B cell (primary cell): ENCODE data around the gene RAB3IL1. TPM values are rescaled to one million over a fixed set of nuclear protein-coding genes. Genes with fewer than 3 reads are reported as not detected.

Experiments
- ATAC-seq: fragments of 200-7000 bp; cut with Tn5 transposase; one replicate; pipeline ENCODE4 v1.10.0; 2021; ENCODE audit warnings: low read depth, mild to moderate bottlenecking, moderate number of reproducible peaks, moderate library complexity
- CTCF ChIA-PET: fragments of 350-600 bp; sonication (Branson Sonifier 250); formaldehyde crosslinking; loops from one replicate; lab custom pipeline; 2021; ENCODE audit warnings: antibody characterized with exemption, inconsistent platforms; lab: Charles Lee
- POLR2A ChIA-PET: fragments of 350-600 bp; sonication (Branson Sonifier 250); formaldehyde crosslinking; loops from one replicate; lab custom pipeline; 2021; ENCODE audit warnings: antibody characterized with exemption; lab: Charles Lee
- DNase-seq: peaks from one replicate; pipeline ENCODE4 v3.0.0; 2013
- H2AFZ ChIP-seq: 2 replicates; pipeline ENCODE4 v1.6.1; 2012; ENCODE audit warnings: mild to moderate bottlenecking, low read depth, low read length; ENCODE audit not compliant: insufficient read depth, poor library complexity, severe bottlenecking
- H3K27ac ChIP-seq, 2 donors: 1 replicate in 1 of 2; 2 replicates in 1 of 2; pipeline ENCODE4 v1.5.1; 2012 to 2013; ENCODE audit warnings: low read length in 2 of 2, mild to moderate bottlenecking in 2 of 2, moderate library complexity in 1 of 2
- H3K27me3 ChIP-seq, 4 experiments: fragments of 200-600 bp in 1 of 4; sonication (generic) in 1 of 4; replicated peaks in 1 of 4; 1 replicate in 2 of 4; 2 replicates in 2 of 4; pipeline versions ENCODE4 v1.6.1 to v1.7.0; 2013 to 2016; ENCODE audit warnings: low read length in 3 of 4, mild to moderate bottlenecking in 2 of 4, mixed read lengths in 1 of 4, moderate library complexity in 1 of 4; ENCODE audit not compliant: insufficient read depth in 4 of 4, control insufficient read depth in 3 of 4; ENCODE audit errors: control extremely low read depth in 1 of 4
- H3K36me3 ChIP-seq, 2 experiments: replicated peaks in 1 of 2; 1 replicate in 1 of 2; 2 replicates in 1 of 2; pipeline versions ENCODE4 v1.6.1 to v1.7.1; 2013; ENCODE audit warnings: low read length in 1 of 2; ENCODE audit not compliant: insufficient read depth in 2 of 2, control insufficient read depth in 1 of 2; ENCODE audit errors: control extremely low read depth in 1 of 2, extremely low read depth in 1 of 2
- H3K4me1 ChIP-seq, 2 donors: fragments of 200-600 bp in 1 of 2; sonication (generic) in 1 of 2; 1 replicate in 1 of 2; 2 replicates in 1 of 2; pipeline versions ENCODE4 v1.5.1 to v1.6.1; 2013 to 2017; ENCODE audit warnings: low read length in 2 of 2; ENCODE audit not compliant: control insufficient read depth in 2 of 2, insufficient read depth in 2 of 2
- H3K4me2 ChIP-seq: replicated peaks from 2 replicates; pipeline ENCODE3; 2012; ENCODE audit warnings: mild to moderate bottlenecking, low read depth, low read length; ENCODE audit not compliant: poor library complexity, severe bottlenecking
- H3K4me3 ChIP-seq, 5 experiments: fragments of 200-600 bp in 1 of 5; sonication (generic) in 1 of 5; 1 replicate in 3 of 5; 2 replicates in 2 of 5; pipeline versions ENCODE4 v1.5.1 to v1.7.0; 2011 to 2016; ENCODE audit warnings: low read length in 4 of 5, mild to moderate bottlenecking in 4 of 5, low read depth in 2 of 5, control low read depth in 1 of 5, moderate library complexity in 1 of 5; ENCODE audit not compliant: insufficient read depth in 1 of 5; ENCODE audit errors: control extremely low read depth in 1 of 5, extremely low read depth in 1 of 5
- H3K79me2 ChIP-seq: fragments of 200-600 bp; sonication (generic); one replicate; pipeline ENCODE4 v1.6.0; 2016; ENCODE audit warnings: low read length; ENCODE audit not compliant: control insufficient read depth, insufficient read depth
- H3K9ac ChIP-seq: fragments of 200-600 bp; sonication (generic); 2 replicates; pipeline ENCODE4 v1.6.1; 2017; ENCODE audit warnings: mild to moderate bottlenecking, low read length, moderate library complexity
- H3K9me3 ChIP-seq, 3 donors: one replicate each; pipeline versions ENCODE4 v1.6.1 to v1.7.1; 2013; ENCODE audit warnings: low read length in 2 of 3; ENCODE audit not compliant: control insufficient read depth in 2 of 3, insufficient read depth in 1 of 3; ENCODE audit errors: control extremely low read depth in 1 of 3
- H4K20me1 ChIP-seq: 2 replicates; pipeline ENCODE4 v1.6.0; 2012; ENCODE audit warnings: mild to moderate bottlenecking, low read length; ENCODE audit not compliant: insufficient read depth, control insufficient read depth, poor library complexity, severe bottlenecking
- H3K27ac Mint-ChIP-seq: one replicate; pipeline ENCODE4 v1.8.0; 2021; ENCODE audit warnings: mixed read lengths
- H3K27me3 Mint-ChIP-seq: one replicate; pipeline ENCODE4 v1.8.0; 2021; ENCODE audit warnings: mixed read lengths
- H3K4me1 Mint-ChIP-seq: one replicate; pipeline ENCODE4 v1.8.0; 2021; ENCODE audit warnings: mixed read lengths
- H3K4me3 Mint-ChIP-seq: one replicate; pipeline ENCODE4 v1.8.0; 2021; ENCODE audit warnings: mixed read lengths
- H3K9me3 Mint-ChIP-seq: one replicate; pipeline ENCODE4 v1.8.0; 2022; ENCODE audit warnings: mixed read lengths; ENCODE audit not compliant: insufficient read depth
- CTCF ChIP-seq: fragments of 200-600 bp; IDR thresholded peaks from one replicate; pipeline ENCODE4 v1.8.0; 2022; ENCODE audit warnings: antibody characterized with exemption, mild to moderate bottlenecking
- EZH2 ChIP-seq: IDR thresholded peaks from 2 replicates; pipeline ENCODE4 v1.6.1; 2012; ENCODE audit warnings: borderline replicate concordance, low read depth, mild to moderate bottlenecking, moderate library complexity, low read length; ENCODE audit not compliant: insufficient read depth, poor library complexity, severe bottlenecking
- WGBS: methylation state at CpG from one replicate; pipeline ENCODE4 v1.1.5; 2013; ENCODE audit warnings: missing lambda C conversion rate; ENCODE audit not compliant: insufficient coverage; 5-methylcytosine and 5-hydroxymethylcytosine counted together
- intact Hi-C: fragments of 100-400 bp; cut with micrococcal nuclease; formaldehyde crosslinking; loops from one replicate; pipeline ENCODE4 v1.10.0; 2022
- polyA plus RNA-seq: library from polyadenylated mRNA; depleted of rRNA; stranded (reverse); fragments of >200 nt; gene quantifications from 2 replicates; pipeline ENCODE4 v1.2.3, GENCODE V29; 2012
- total RNA-seq, 2 donors: library from RNA; stranded (reverse); fragments of 120-200 nt in 1 of 2; gene quantifications; 1 replicate in 1 of 2; 2 replicates in 1 of 2; pipeline versions ENCODE4 v1.2.3 to v1.2.4, GENCODE V29; 2013 to 2022

The RAB3IL1 gene
- total and polyA plus RNA-seq, 2 donors (not counting 1 experiment from before 2014, with no cell fraction given) = 0.27 TPM; not detected in 1

GRCh38 chr11:61963282-61964057, 46.1 kb upstream of the RAB3IL1 start:
- peaks cover 0 to 26% of the 10 kb centered on the region in 2 experiments for H3K36me3 ChIP-seq
- ChIA-PET POLR2A (interaction anchor here (0.7 to 1.7 kb wide), 9 partner anchors 8 to 137 kb away, joined by 3 to 7 read pairs (median 3); no protein-coding TSS in a partner anchor), CTCF (interaction anchor here (1.0 to 4.6 kb wide), 8 partner anchors 15 to 170 kb away, joined by 3 to 62 read pairs (median 8); partner anchors contain the start of gene BEST1)
- intact Hi-C loops = loop anchor here (1.0 kb wide), 1 partner anchor 62 kb away; no protein-coding TSS in a partner anchor
- peaks cover 43 to 59% of the 10 kb centered on the region in 2 donors for H3K4me1 ChIP-seq
- H3K9me3 ChIP-seq = no peaks in the 10 kb centered on the region
- no peaks in the 10 kb centered on the region for H3K27me3 Mint-ChIP-seq
- ATAC-seq (peak; percentile 12), DNase-seq (peak; percentile 90)
- H3K9me3 Mint-ChIP-seq = no peaks in the 10 kb centered on the region
- WGBS = no CpG with 5 or more reads among the region's 10 CpGs
- peak overlapping the region; percentile 87 to 89 for H3K27ac ChIP-seq
- no peaks in the 10 kb centered on the region for H3K27me3 ChIP-seq
- no peak overlapping the region for H2AFZ ChIP-seq
- peaks cover 64% of the 10 kb centered on the region for H3K4me1 Mint-ChIP-seq
- peak overlapping the region; percentile 6 for H3K9ac ChIP-seq
- peaks cover 33% of the 10 kb centered on the region for H4K20me1 ChIP-seq
- H3K27ac Mint-ChIP-seq = peak overlapping the region; percentile 99
- peak overlapping the region in 3 of 5 experiments; percentile 1 to 23 (median 22) for H3K4me3 ChIP-seq
- H3K79me2 ChIP-seq = peaks cover 62% of the 10 kb centered on the region
- H3K4me2 ChIP-seq = peak overlapping the region; percentile 65
- peak overlapping the region; percentile 97 for H3K4me3 Mint-ChIP-seq
- no peak for TF ChIP-seq EZH2
- no peak for TF ChIP-seq CTCF

- peaks cover 33% of the 10 kb centered on the region for H4K20me1 ChIP-seq
- no peaks in the 10 kb centered on the region for H3K9me3 Mint-ChIP-seq
- peak overlapping the region; percentile 65 for H3K4me2 ChIP-seq
- H3K79me2 ChIP-seq = peaks cover 57% of the 10 kb centered on the region
- intact Hi-C loops = loop anchor here (1.0 kb wide), 1 partner anchor 62 kb away; no protein-coding TSS in a partner anchor
- WGBS = 67% methylated on average over 1 of the region's 3 CpGs
- H3K27ac ChIP-seq = peak overlapping the region; percentile 87 to 89
- peaks cover 41 to 54% of the 10 kb centered on the region in 2 donors for H3K4me1 ChIP-seq
- peak overlapping the region; percentile 99 for H3K27ac Mint-ChIP-seq
- H3K4me3 Mint-ChIP-seq = peak overlapping the region; percentile 97
- ATAC-seq (no peak), DNase-seq (no peak)
- ChIA-PET POLR2A (interaction anchor here (0.7 to 1.7 kb wide), 5 partner anchors 65 to 119 kb away, joined by 3 to 6 read pairs (median 3); no protein-coding TSS in a partner anchor), CTCF (interaction anchor here (1.0 to 4.6 kb wide), 8 partner anchors 14 to 169 kb away, joined by 3 to 62 read pairs (median 8); partner anchors contain the start of gene BEST1)
- no peaks in the 10 kb centered on the region for H3K27me3 ChIP-seq
- peaks cover 0 to 27% of the 10 kb centered on the region in 2 experiments for H3K36me3 ChIP-seq
- H3K4me1 Mint-ChIP-seq = peaks cover 59% of the 10 kb centered on the region
- peak overlapping the region; percentile 6 for H3K9ac ChIP-seq
- TF ChIP-seq EZH2 (no peak), CTCF (no peak)
- H2AFZ ChIP-seq = no peak overlapping the region
- H3K4me3 ChIP-seq = peak overlapping the region in 1 of 5 experiments; percentile 1
- no peaks in the 10 kb centered on the region for H3K27me3 Mint-ChIP-seq
- no peaks in the 10 kb centered on the region for H3K9me3 ChIP-seq
Observed at GRCh38 chr11:61963016-61963281, 45.6 kb upstream of the RAB3IL1 start.
